H9 (cell line): Measurements from ENCODE around the gene CD80. TPM values are rescaled to one million over a fixed set of nuclear protein-coding genes. Genes with fewer than 3 reads are reported as not detected.

Experiments used
- DNase-seq: peaks from one replicate; pipeline ENCODE4 v3.0.0-alpha.2; 2017
- H2AFZ ChIP-seq: one replicate; pipeline ENCODE4 v1.6.1; 2013; ENCODE audit warnings: mild to moderate bottlenecking, low read length, control low read depth, moderate library complexity
- H2AK5ac ChIP-seq: 2 replicates; pipeline ENCODE4 v1.6.1; 2013; ENCODE audit warnings: low read length, control low read depth, mixed read lengths; ENCODE audit not compliant: insufficient read length
- H2BK120ac ChIP-seq: one replicate; pipeline ENCODE4 v1.6.1; 2013; ENCODE audit warnings: low read depth, mild to moderate bottlenecking, low read length, control low read depth, inconsistent platforms; ENCODE audit not compliant: poor library complexity, severe bottlenecking
- H2BK12ac ChIP-seq: 2 replicates; pipeline ENCODE4 v1.6.1; 2013; ENCODE audit warnings: low read length, control low read depth, mixed read lengths, low read depth; ENCODE audit not compliant: insufficient read length
- H2BK15ac ChIP-seq: 2 replicates; pipeline ENCODE4 v1.6.1; 2013; ENCODE audit warnings: low read depth, low read length, control low read depth
- H2BK20ac ChIP-seq: one replicate; pipeline ENCODE4 v1.6.1; 2013; ENCODE audit warnings: low read depth, mild to moderate bottlenecking, low read length, control low read depth, inconsistent platforms; ENCODE audit not compliant: poor library complexity, severe bottlenecking
- H2BK5ac ChIP-seq: 2 replicates; pipeline ENCODE4 v1.6.1; 2013; ENCODE audit warnings: low read length, control low read depth, mixed read lengths; ENCODE audit not compliant: insufficient read length
- H3K14ac ChIP-seq: 2 replicates; pipeline ENCODE4 v1.6.1; 2013; ENCODE audit warnings: low read length, control low read depth; ENCODE audit not compliant: insufficient read depth
- H3K18ac ChIP-seq: 2 replicates; pipeline ENCODE4 v1.6.1; 2013; ENCODE audit warnings: low read depth, mild to moderate bottlenecking, mixed read lengths, low read length, control low read depth; ENCODE audit not compliant: insufficient read length
- H3K23ac ChIP-seq: 2 replicates; pipeline ENCODE4 v1.6.1; 2013; ENCODE audit warnings: low read length, control low read depth, mixed read lengths, low read depth; ENCODE audit not compliant: insufficient read length
- H3K23me2 ChIP-seq: 2 replicates; pipeline ENCODE4 v1.6.1; 2013; ENCODE audit warnings: low read depth, mild to moderate bottlenecking, mixed read lengths, low read length, control low read depth; ENCODE audit not compliant: insufficient read length, poor library complexity, severe bottlenecking
- H3K27ac ChIP-seq: 2 replicates; pipeline ENCODE4 v1.5.1; 2013; ENCODE audit warnings: low read length, control low read depth, mixed read lengths, low read depth; ENCODE audit not compliant: insufficient read length
- H3K27me3 ChIP-seq: 2 replicates; pipeline ENCODE4 v1.6.1; 2013; ENCODE audit warnings: low read length, control low read depth, inconsistent platforms; ENCODE audit not compliant: insufficient read depth
- H3K4ac ChIP-seq: 2 replicates; pipeline ENCODE4 v1.6.1; 2013; ENCODE audit warnings: low read depth, mild to moderate bottlenecking, control low read depth, inconsistent platforms, low read length, moderate library complexity
- H3K4me1 ChIP-seq: 2 replicates; pipeline ENCODE4 v1.6.1; 2013; ENCODE audit warnings: low read length, control low read depth, inconsistent platforms; ENCODE audit not compliant: insufficient read depth
- H3K4me2 ChIP-seq: 2 replicates; pipeline ENCODE4 v1.6.1; 2013; ENCODE audit warnings: low read length, control low read depth, mixed read lengths; ENCODE audit not compliant: insufficient read length, insufficient read depth
- H3K56ac ChIP-seq: 2 replicates; pipeline ENCODE4 v1.6.1; 2013; ENCODE audit warnings: low read depth, mild to moderate bottlenecking, mixed read lengths, low read length, control low read depth; ENCODE audit not compliant: insufficient read length
- H3K79me1 ChIP-seq: 2 replicates; pipeline ENCODE4 v1.6.1; 2013; ENCODE audit warnings: low read depth, mild to moderate bottlenecking, moderate library complexity, low read length, control low read depth, inconsistent platforms; ENCODE audit not compliant: insufficient read depth, poor library complexity, severe bottlenecking
- H3K79me2 ChIP-seq: 2 replicates; pipeline ENCODE4 v1.6.1; 2013; ENCODE audit warnings: low read length, control low read depth, inconsistent platforms; ENCODE audit not compliant: insufficient read depth
- H3K9ac ChIP-seq: 2 replicates; pipeline ENCODE4 v1.6.1; 2013; ENCODE audit warnings: low read length, control low read depth, mixed read lengths; ENCODE audit not compliant: insufficient read length; ENCODE audit errors: extremely low read depth
- H3K9me3 ChIP-seq: one replicate; pipeline ENCODE4 v1.6.1; 2013; ENCODE audit warnings: low read depth, low read length, inconsistent platforms; ENCODE audit not compliant: control insufficient read depth
- H3T11ph ChIP-seq: one replicate; pipeline ENCODE4 v1.6.1; 2013; ENCODE audit warnings: mild to moderate bottlenecking, low read length, control low read depth, inconsistent platforms
- H4K20me1 ChIP-seq: one replicate; pipeline ENCODE4 v1.6.1; 2013; ENCODE audit not compliant: control insufficient read depth, insufficient read length, insufficient read depth
- H4K5ac ChIP-seq: 2 replicates; pipeline ENCODE4 v1.6.1; 2013; ENCODE audit warnings: low read depth, mild to moderate bottlenecking, mixed read lengths, low read length, control low read depth; ENCODE audit not compliant: insufficient read length
- H4K8ac ChIP-seq: replicated peaks from 2 replicates; pipeline ENCODE4 v1.6.1; 2013; ENCODE audit warnings: low read length, control low read depth, mixed read lengths, low read depth; ENCODE audit not compliant: insufficient read length
- H4K91ac ChIP-seq: 2 replicates; pipeline ENCODE4 v1.6.1; 2013; ENCODE audit warnings: low read depth, mild to moderate bottlenecking, moderate library complexity, mixed read lengths, low read length, control low read depth; ENCODE audit not compliant: insufficient read length
- H3K27ac Mint-ChIP-seq, 3 experiments: 2 replicates in 2 of 3; 3 replicates in 1 of 3; pipeline ENCODE4 v1.8.0; 2020 to 2021; ENCODE audit warnings: mixed read lengths in 3 of 3, mild to moderate bottlenecking in 1 of 3, moderate library complexity in 1 of 3
- H3K27me3 Mint-ChIP-seq: 2 replicates; pipeline ENCODE4 v1.8.0; 2021; ENCODE audit warnings: low read depth, mild to moderate bottlenecking, moderate library complexity, mixed read lengths
- H3K36me3 Mint-ChIP-seq, 3 experiments: 2 replicates in 2 of 3; 3 replicates in 1 of 3; pipeline ENCODE4 v1.8.0; 2020 to 2021; ENCODE audit warnings: low read depth in 3 of 3, mixed read lengths in 3 of 3; ENCODE audit not compliant: insufficient read depth in 1 of 3
- H3K4me1 Mint-ChIP-seq, 2 experiments: 2 replicates each; pipeline ENCODE4 v1.8.0; 2020; ENCODE audit warnings: mixed read lengths in 2 of 2
- H3K4me3 Mint-ChIP-seq, 2 experiments: 2 replicates in 1 of 2; 3 replicates in 1 of 2; pipeline ENCODE4 v1.8.0; 2020 to 2021; ENCODE audit warnings: mild to moderate bottlenecking in 2 of 2, mixed read lengths in 2 of 2, moderate library complexity in 1 of 2
- H3K9me3 Mint-ChIP-seq, 2 experiments: 2 replicates in 1 of 2; 3 replicates in 1 of 2; pipeline ENCODE4 v1.8.0; 2020; ENCODE audit warnings: mild to moderate bottlenecking in 2 of 2, mixed read lengths in 2 of 2, moderate library complexity in 1 of 2
- WGBS: extraction: QIAGEN DNeasy Blood & Tissue Kit; methylation state at CpG from one replicate; pipeline ENCODE4 v1.1.7; 2013; ENCODE audit warnings: missing lambda C conversion rate, low lambda C conversion rate, mixed read lengths; ENCODE audit not compliant: insufficient read length; ENCODE audit errors: extremely low coverage; 5-methylcytosine and 5-hydroxymethylcytosine counted together
- total RNA-seq: library from RNA; stranded (reverse); gene quantifications from 2 replicates; pipeline ENCODE4 v1.2.1, GENCODE V29; 2021
- TF ChIP-seq, protein P1 (sequence below): fragments of 200-600 bp; sonication (generic); conservative IDR thresholded peaks from 3 replicates; pipeline ENCODE4 v1.8.0; 2021; ENCODE audit warnings: antibody characterized with exemption, mild to moderate bottlenecking

CD80 gene
- total RNA-seq, 1 experiment from 2014 or later, result not detected

DNA sequence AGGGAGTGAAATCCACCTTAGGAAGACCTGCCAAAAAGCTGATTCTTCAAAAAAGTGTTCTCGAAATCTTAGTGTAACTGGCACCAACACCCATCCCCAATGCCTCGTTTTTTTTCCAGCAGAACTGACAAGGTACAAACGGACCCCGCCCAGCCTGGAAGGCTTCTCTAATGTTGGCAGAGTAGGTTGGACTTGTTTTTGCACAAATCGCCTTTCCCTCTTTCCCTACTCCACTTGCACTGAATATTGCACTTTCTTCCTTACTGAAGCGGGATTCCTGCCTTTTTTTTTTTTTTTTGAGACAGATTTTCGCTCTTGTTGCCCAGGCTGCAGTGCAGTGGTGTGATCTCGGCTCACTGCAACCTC, 61.6 kb downstream of the CD80 start:
- Histone ChIP-seq H3K4ac (no peak overlapping the region), H2AFZ (no peak overlapping the region), H3K27ac (no peak overlapping the region), H2BK12ac (no peak overlapping the region), H4K91ac (no peak overlapping the region), H3T11ph (no peak overlapping the region), H3K9ac (peak overlapping the region; percentile 57), H3K4me1 (no peaks in the 10 kb centered on the region), H4K20me1 (no peaks in the 10 kb centered on the region), H3K56ac (no peak overlapping the region), H2BK5ac (no peak overlapping the region), H3K79me1 (no peaks in the 10 kb centered on the region), H3K23me2 (peaks cover 3% of the 10 kb centered on the region), H3K14ac (no peak overlapping the region), H3K79me2 (no peaks in the 10 kb centered on the region; the same call in 1 of the 2 replicates), H3K27me3 (no peaks in the 10 kb centered on the region), H3K18ac (no peak overlapping the region), H4K8ac (no peak overlapping the region), H2AK5ac (no peak overlapping the region), H3K23ac (no peak overlapping the region), H3K9me3 (no peaks in the 10 kb centered on the region), H4K5ac (no peak overlapping the region), H3K4me2 (peak overlapping the region; percentile 70), H2BK15ac (no peak overlapping the region), H2BK20ac (no peak overlapping the region), H2BK120ac (no peak overlapping the region)
- Mint-ChIP-seq H3K27me3 (no peaks in the 10 kb centered on the region; the same call in 1 of the 2 replicates), H3K36me3 (peaks cover 2 to 14% (median 3%) of the 10 kb centered on the region in 3 experiments; a peak in 5 of 7 replicates), H3K4me3 (peak overlapping the region; percentile 99), H3K4me1 (peaks cover 18% of the 10 kb centered on the region in 2 experiments), H3K27ac (peak overlapping the region; percentile 97 to 99 (median 99); a peak in 5 of 7 replicates), H3K9me3 (no peaks in the 10 kb centered on the region)
- WGBS, result no CpG with 5 or more reads among the region's 8 CpGs
- TF ChIP-seq, protein P1, sequence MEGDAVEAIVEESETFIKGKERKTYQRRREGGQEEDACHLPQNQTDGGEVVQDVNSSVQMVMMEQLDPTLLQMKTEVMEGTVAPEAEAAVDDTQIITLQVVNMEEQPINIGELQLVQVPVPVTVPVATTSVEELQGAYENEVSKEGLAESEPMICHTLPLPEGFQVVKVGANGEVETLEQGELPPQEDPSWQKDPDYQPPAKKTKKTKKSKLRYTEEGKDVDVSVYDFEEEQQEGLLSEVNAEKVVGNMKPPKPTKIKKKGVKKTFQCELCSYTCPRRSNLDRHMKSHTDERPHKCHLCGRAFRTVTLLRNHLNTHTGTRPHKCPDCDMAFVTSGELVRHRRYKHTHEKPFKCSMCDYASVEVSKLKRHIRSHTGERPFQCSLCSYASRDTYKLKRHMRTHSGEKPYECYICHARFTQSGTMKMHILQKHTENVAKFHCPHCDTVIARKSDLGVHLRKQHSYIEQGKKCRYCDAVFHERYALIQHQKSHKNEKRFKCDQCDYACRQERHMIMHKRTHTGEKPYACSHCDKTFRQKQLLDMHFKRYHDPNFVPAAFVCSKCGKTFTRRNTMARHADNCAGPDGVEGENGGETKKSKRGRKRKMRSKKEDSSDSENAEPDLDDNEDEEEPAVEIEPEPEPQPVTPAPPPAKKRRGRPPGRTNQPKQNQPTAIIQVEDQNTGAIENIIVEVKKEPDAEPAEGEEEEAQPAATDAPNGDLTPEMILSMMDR, result no peak
- DNase-seq, result no peak
